ENCODE data around the gene SH2D6. TPM values are rescaled to one million over a fixed set of nuclear protein-coding genes. Genes with fewer than 3 reads are reported as not detected.
"Not testable (repeated sequence)": the region's sequence is repeated elsewhere in the genome, so short reads cannot be mapped to it uniquely, and the experiment has no call there.

Gene SH2D6
- total RNA-seq, 2 donors from 2014 or later: 0.24 to 0.81 TPM

- Mint-ChIP-seq H3K36me3 (no peaks in the 10 kb centered on the region), H3K4me3 (no peak overlapping the region), H3K27me3 (no peaks in the 10 kb centered on the region), H3K27ac (no peak overlapping the region), H3K4me1 (ENCODE audit: low read depth in 2 of 2) (no peaks in the 10 kb centered on the region), H3K9me3 (no peaks in the 10 kb centered on the region)
- no peak for DNase-seq (ENCODE audit: low spot score)
- ATAC-seq: no peak
Observed at GRCh38 chr2:85462322-85462721, 43.8 kb downstream of the SH2D6 start.

GRCh38 chr2:85468096-85468703, 49.7 kb downstream of the SH2D6 start:
- DNase-seq (ENCODE audit: low spot score) (no peak), ATAC-seq (peak in 1 of 2 donors; percentile 38)
- H3K36me3 Mint-ChIP-seq: no peaks in the 10 kb centered on the region
- H3K9me3 Mint-ChIP-seq: no peaks in the 10 kb centered on the region
- H3K4me1 Mint-ChIP-seq (ENCODE audit: low read depth in 2 of 2): peaks cover 6 to 7% of the 10 kb centered on the region in 2 donors
- no peaks in the 10 kb centered on the region for H3K27me3 Mint-ChIP-seq
- no peak overlapping the region for H3K27ac Mint-ChIP-seq
- H3K4me3 Mint-ChIP-seq: no peak overlapping the region

- Mint-ChIP-seq H3K4me1 (ENCODE audit: low read depth in 2 of 2) (peaks cover 6 to 7% of the 10 kb centered on the region in 2 donors), H3K27me3 (no peaks in the 10 kb centered on the region), H3K27ac (no peak overlapping the region), H3K4me3 (no peak overlapping the region), H3K9me3 (no peaks in the 10 kb centered on the region), H3K36me3 (no peaks in the 10 kb centered on the region)
- no peak for DNase-seq (ENCODE audit: low spot score)
- ATAC-seq: no peak
Observed at GRCh38 chr2:85468704-85469349, 50.3 kb downstream of the SH2D6 start.

- Mint-ChIP-seq H3K27ac (no peak overlapping the region), H3K36me3 (no peaks in the 10 kb centered on the region), H3K27me3 (no peaks in the 10 kb centered on the region), H3K4me1 (ENCODE audit: low read depth in 2 of 2) (peaks cover 6 to 7% of the 10 kb centered on the region in 2 donors), H3K4me3 (no peak overlapping the region), H3K9me3 (no peaks in the 10 kb centered on the region)
- ATAC-seq (peak in 1 of 2 donors; percentile 66), DNase-seq (ENCODE audit: low spot score) (no peak)
Observed at GRCh38 chr2:85470850-85471800, 52.6 kb downstream of the SH2D6 start.

- Mint-ChIP-seq H3K36me3 (no peaks in the 10 kb centered on the region), H3K4me3 (no peak overlapping the region), H3K4me1 (ENCODE audit: low read depth in 2 of 2) (peaks cover 6 to 7% of the 10 kb centered on the region in 2 donors), H3K27ac (no peak overlapping the region), H3K9me3 (no peaks in the 10 kb centered on the region), H3K27me3 (no peaks in the 10 kb centered on the region)
- no peak for DNase-seq (ENCODE audit: low spot score)
- ATAC-seq: no peak
Observed at GRCh38 chr2:85472261-85472660, 53.7 kb downstream of the SH2D6 start.

- no peak for ATAC-seq
- H3K4me1 Mint-ChIP-seq (ENCODE audit: low read depth in 2 of 2): no peaks in the 10 kb centered on the region
Observed at GRCh38 chr2:85475799-85476490, 57.4 kb downstream of the SH2D6 start.

GRCh38 chr2:85476624-85477023, 58.1 kb downstream of the SH2D6 start:
- Mint-ChIP-seq H3K4me1 (ENCODE audit: low read depth in 2 of 2) (no peaks in the 10 kb centered on the region), H3K4me3 (no peak overlapping the region), H3K27ac (no peak overlapping the region), H3K9me3 (no peaks in the 10 kb centered on the region), H3K36me3 (no peaks in the 10 kb centered on the region), H3K27me3 (peaks cover 0 to 2% of the 10 kb centered on the region in 2 donors)
- no peak for DNase-seq (ENCODE audit: low spot score)
- no peak for ATAC-seq

More at GRCh38 chr2:85475799-85476490, 57.4 kb downstream of the SH2D6 start:
- Mint-ChIP-seq H3K4me3 (no peak overlapping the region), H3K36me3 (no peaks in the 10 kb centered on the region), H3K27ac (no peak overlapping the region), H3K9me3 (no peaks in the 10 kb centered on the region), H3K27me3 (no peaks in the 10 kb centered on the region)
- DNase-seq (ENCODE audit: low spot score): no peak

GRCh38 chr2:85477884-85478283, 59.4 kb downstream of the SH2D6 start:
- Mint-ChIP-seq H3K27ac (no peak overlapping the region), H3K9me3 (no peaks in the 10 kb centered on the region), H3K36me3 (no peaks in the 10 kb centered on the region), H3K4me3 (no peak overlapping the region), H3K4me1 (ENCODE audit: low read depth in 2 of 2) (no peaks in the 10 kb centered on the region), H3K27me3 (peaks cover 0 to 2% of the 10 kb centered on the region in 2 donors)
- ATAC-seq (no peak), DNase-seq (ENCODE audit: low spot score) (no peak)

GRCh38 chr2:85481818-85482777, 63.6 kb downstream of the SH2D6 start:
- no peaks in the 10 kb centered on the region for H3K9me3 Mint-ChIP-seq

GRCh38 chr2:85484615-85485014, 66.1 kb downstream of the SH2D6 start:
- ATAC-seq; H3K4me3 Mint-ChIP-seq; H3K4me1 Mint-ChIP-seq (ENCODE audit: low read depth in 2 of 2); H3K27me3 Mint-ChIP-seq; DNase-seq (ENCODE audit: low spot score); H3K36me3 Mint-ChIP-seq; H3K27ac Mint-ChIP-seq; H3K9me3 Mint-ChIP-seq: not testable (repeated sequence)

More at GRCh38 chr2:85481818-85482777, 63.6 kb downstream of the SH2D6 start:
- ATAC-seq (no peak), DNase-seq (ENCODE audit: low spot score) (no peak)
- Mint-ChIP-seq H3K4me3 (no peak overlapping the region), H3K27ac (no peak overlapping the region), H3K4me1 (ENCODE audit: low read depth in 2 of 2) (no peaks in the 10 kb centered on the region), H3K27me3 (peaks cover 0 to 2% of the 10 kb centered on the region in 2 donors), H3K36me3 (no peaks in the 10 kb centered on the region)

- Mint-ChIP-seq H3K4me3 (no peak overlapping the region), H3K4me1 (ENCODE audit: low read depth in 2 of 2) (no peaks in the 10 kb centered on the region), H3K9me3 (no peaks in the 10 kb centered on the region), H3K27ac (no peak overlapping the region), H3K36me3 (no peaks in the 10 kb centered on the region), H3K27me3 (peaks cover 0 to 2% of the 10 kb centered on the region in 2 donors)
- no peak for ATAC-seq
- no peak for DNase-seq (ENCODE audit: low spot score)
Observed at GRCh38 chr2:85485815-85486214, 67.3 kb downstream of the SH2D6 start.
